SK-N-SH (cell line): ENCODE results near the gene PROSER2. TPM values are rescaled to one million over a fixed set of nuclear protein-coding genes. Genes with fewer than 3 reads are reported as not detected.

Experiments used
- CTCF ChIA-PET: fragments of 300-600, 350-600 bp; formaldehyde crosslinking; extraction: SDS; loops from one replicate; lab custom pipeline; 2021; lab: Yijun Ruan, JAX
- POLR2A ChIA-PET: fragments of 350-600 bp; sonication (Branson Sonifier 250); formaldehyde crosslinking; extraction: SDS; loops from one replicate; lab custom pipeline; 2020; ENCODE audit warnings: antibody characterized with exemption, inconsistent platforms; lab: Yijun Ruan, JAX
- DNase-seq: peaks from one replicate; pipeline ENCODE4 v3.0.0; 2012
- H2AFZ ChIP-seq: fragments of 200-600 bp; sonication (generic); 2 replicates; pipeline ENCODE4 v1.8.1; 2016; ENCODE audit warnings: antibody characterized with exemption, mild to moderate bottlenecking, low read depth
- H3F3A ChIP-seq: fragments of 200-600 bp; sonication (generic); replicated peaks from 2 replicates; pipeline ENCODE3; 2016; ENCODE audit warnings: antibody characterized with exemption, mild to moderate bottlenecking; ENCODE audit not compliant: insufficient read depth
- H3K27ac ChIP-seq, 2 experiments: fragments of 200-500 bp in 1 of 2; fragments of 200-600 bp in 1 of 2; sonication (Bioruptor generic) in 1 of 2; sonication (generic), shearing (Covaris generic) in 1 of 2; 2 replicates each; pipeline versions ENCODE4 v1.5.1 to v1.6.1; 2014 to 2016; ENCODE audit warnings: low read depth in 2 of 2, inconsistent platforms in 1 of 2, low read length in 1 of 2, mild to moderate bottlenecking in 1 of 2, mixed read lengths in 1 of 2
- H3K27me3 ChIP-seq: fragments of 200-600 bp; sonication (generic), shearing (Covaris generic); 2 replicates; pipeline ENCODE4 v1.6.1; 2016; ENCODE audit warnings: mixed run types; ENCODE audit not compliant: insufficient read depth
- H3K36me3 ChIP-seq, 2 experiments: fragments of 200-500 bp in 1 of 2; fragments of 200-600 bp in 1 of 2; sonication (Bioruptor generic) in 1 of 2; sonication (generic) in 1 of 2; replicated peaks in 1 of 2; 2 replicates each; pipeline versions ENCODE3 to v1.5.1; 2014 to 2016; ENCODE audit warnings: low read length in 1 of 2, mild to moderate bottlenecking in 1 of 2; ENCODE audit not compliant: insufficient read depth in 2 of 2, control insufficient read depth in 1 of 2
- H3K4me1 ChIP-seq, 2 experiments: fragments of 200-500 bp in 1 of 2; fragments of 200-600 bp in 1 of 2; sonication (Bioruptor generic) in 1 of 2; sonication (generic), shearing (Covaris generic) in 1 of 2; 2 replicates each; pipeline versions ENCODE4 v1.5.1 to v1.6.1; 2014 to 2016; ENCODE audit warnings: low read depth in 1 of 2, low read length in 1 of 2, mixed run types in 1 of 2; ENCODE audit not compliant: insufficient read depth in 2 of 2, control insufficient read depth in 1 of 2
- H3K4me2 ChIP-seq: fragments of 200-600 bp; sonication (generic), shearing (Covaris generic); 2 replicates; pipeline ENCODE4 v1.6.1; 2017; ENCODE audit warnings: mixed run types
- H3K4me3 ChIP-seq, 2 experiments: fragments of 200-500 bp in 1 of 2; fragments of 200-600 bp in 1 of 2; sonication (Bioruptor generic) in 1 of 2; sonication (generic), shearing (Covaris generic) in 1 of 2; 2 replicates each; pipeline versions ENCODE4 v1.5.1 to v1.8.1; 2014 to 2016; ENCODE audit warnings: low read depth in 2 of 2, inconsistent platforms in 1 of 2, low read length in 1 of 2, mild to moderate bottlenecking in 1 of 2, mixed read lengths in 1 of 2, moderate library complexity in 1 of 2
- H3K79me2 ChIP-seq: fragments of 200-600 bp; sonication (generic); 2 replicates; pipeline ENCODE4 v1.8.1; 2017; ENCODE audit warnings: mild to moderate bottlenecking; ENCODE audit not compliant: insufficient read depth
- H3K9ac ChIP-seq: fragments of 200-600 bp; sonication (generic); 2 replicates; pipeline ENCODE4 v1.6.1; 2017; ENCODE audit warnings: mixed run types
- H3K9me2 ChIP-seq: fragments of 200-600 bp; sonication (generic); 2 replicates; pipeline ENCODE4 v1.6.1; 2017; ENCODE audit warnings: mixed run types
- H3K9me3 ChIP-seq: fragments of 200-600 bp; sonication (generic); 2 replicates; pipeline ENCODE4 v1.6.1; 2017; ENCODE audit warnings: mixed run types, mild to moderate bottlenecking, moderate library complexity
- H4K20me1 ChIP-seq: fragments of 200-600 bp; sonication (generic); 2 replicates; pipeline ENCODE4 v1.6.1; 2017; ENCODE audit warnings: mild to moderate bottlenecking, mixed run types; ENCODE audit not compliant: insufficient read depth
- CHD2 ChIP-seq: fragments of 150-350 bp; IDR thresholded peaks from 2 replicates; pipeline ENCODE4 v1.6.1; 2018; ENCODE audit warnings: low read length; ENCODE audit not compliant: partially characterized antibody
- EZH2phosphoT487 ChIP-seq: fragments of 200-600 bp; sonication (generic); IDR thresholded peaks from 2 replicates; pipeline ENCODE4 v1.6.1; 2017; ENCODE audit warnings: low read depth, mixed run types, mild to moderate bottlenecking, antibody characterized with exemption, moderate library complexity, borderline replicate concordance
- FOSL2 ChIP-seq: IDR thresholded peaks from 2 replicates; pipeline ENCODE4 v1.4.0; 2012; ENCODE audit warnings: low read depth, mild to moderate bottlenecking, moderate library complexity, borderline replicate concordance
- FOXJ3 ChIP-seq: sonication (generic); formaldehyde crosslinking; IDR thresholded peaks from 2 replicates; pipeline ENCODE4 v1.5.1; 2020; ENCODE audit warnings: mild to moderate bottlenecking, missing genetic modification reagents
- FOXM1 ChIP-seq: IDR thresholded peaks from 2 replicates; pipeline ENCODE4 v1.4.0; 2012; ENCODE audit warnings: low read depth, mild to moderate bottlenecking
- JUND ChIP-seq: IDR thresholded peaks from 2 replicates; pipeline ENCODE4 v1.4.0; 2012
- MXI1 ChIP-seq: IDR thresholded peaks from 2 replicates; pipeline ENCODE4 v1.6.1; 2012; ENCODE audit warnings: mild to moderate bottlenecking, low read depth, low read length, improper control_type of control experiment
- NRF1 ChIP-seq: IDR thresholded peaks from 2 replicates; pipeline ENCODE4 v1.6.1; 2012; ENCODE audit warnings: low read depth, mild to moderate bottlenecking, low read length
- POLR2AphosphoS5 ChIP-seq: IDR thresholded peaks from 2 replicates; pipeline ENCODE4 v1.6.1; 2012; ENCODE audit warnings: low read depth, low read length
- RAD21 ChIP-seq: IDR thresholded peaks from 2 replicates; pipeline ENCODE4 v1.6.1; 2012; ENCODE audit warnings: mild to moderate bottlenecking, low read length
- SIN3A ChIP-seq: IDR thresholded peaks from 2 replicates; pipeline ENCODE4 v1.6.1; 2012; ENCODE audit warnings: low read depth, mild to moderate bottlenecking, low read length, moderate library complexity, borderline replicate concordance
- YY1 ChIP-seq: IDR thresholded peaks from 2 replicates; pipeline ENCODE4 v1.4.0; 2012; ENCODE audit warnings: low read depth, mild to moderate bottlenecking
- WGBS: methylation state at CpG from one replicate; pipeline ENCODE4 v1.1.6; 2017; ENCODE audit warnings: low lambda C conversion rate; 5-methylcytosine and 5-hydroxymethylcytosine counted together
- polyA plus RNA-seq, 3 experiments: library from polyadenylated mRNA; depleted of rRNA; stranded (reverse); fragments of >200 nt; gene quantifications; 2 replicates each; pipeline ENCODE4 v1.2.3, GENCODE V29; 2012
- TF ChIP-seq, protein P1 (sequence below): IDR thresholded peaks from 2 replicates; pipeline ENCODE4 v1.6.1; 2012; ENCODE audit warnings: mild to moderate bottlenecking, low read depth, low read length, moderate library complexity
- TF ChIP-seq, protein P2 (sequence below): IDR thresholded peaks from 2 replicates; pipeline ENCODE4 v1.4.0; 2012; ENCODE audit warnings: low read depth, borderline replicate concordance
- TF ChIP-seq, protein P3 (sequence below): fragments of 200-600 bp; sonication (generic); IDR thresholded peaks from 2 replicates; pipeline ENCODE4 v1.6.1; 2017; ENCODE audit warnings: antibody characterized with exemption, mild to moderate bottlenecking, moderate library complexity

PROSER2 gene
- polyA plus RNA-seq, 1 of the 3 experiments (the other 2 are of a cell fraction), result 0.95 TPM

DNA sequence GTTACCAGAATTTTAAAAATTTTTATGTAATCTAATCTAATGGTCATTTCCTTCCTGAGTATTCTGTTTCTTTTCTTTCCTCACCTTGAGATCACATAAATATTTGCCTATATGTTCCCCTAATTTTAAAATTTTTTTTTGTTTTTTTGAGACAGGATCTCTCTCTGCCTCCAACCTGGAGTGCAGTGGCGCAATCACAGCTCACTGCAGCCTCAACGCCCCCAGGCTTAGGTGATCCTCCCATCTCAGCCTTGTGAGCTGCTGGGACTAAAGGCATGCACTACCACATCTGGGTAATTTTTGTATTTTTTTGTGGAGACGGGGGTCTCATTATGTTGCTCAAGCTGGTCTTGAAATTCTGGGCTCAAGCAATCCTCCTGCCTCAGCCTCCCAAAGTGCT, 4.1 kb upstream of the PROSER2 start:
- Histone ChIP-seq H4K20me1 (no peaks in the 10 kb centered on the region), H3K36me3 (no peaks in the 10 kb centered on the region), H3K4me2 (no peak overlapping the region; the same call in 1 of the 2 replicates), H3K9me3 (no peaks in the 10 kb centered on the region), H3K27ac (no peak overlapping the region), H3F3A (peaks cover 10% of the 10 kb centered on the region), H2AFZ (peak overlapping the region; percentile 94; the same call in 1 of the 2 replicates), H3K79me2 (no peaks in the 10 kb centered on the region), H3K9ac (no peak overlapping the region)
- no peak for DNase-seq
- POLR2A ChIA-PET, result no interaction called here
- TF ChIP-seq, protein P1, sequence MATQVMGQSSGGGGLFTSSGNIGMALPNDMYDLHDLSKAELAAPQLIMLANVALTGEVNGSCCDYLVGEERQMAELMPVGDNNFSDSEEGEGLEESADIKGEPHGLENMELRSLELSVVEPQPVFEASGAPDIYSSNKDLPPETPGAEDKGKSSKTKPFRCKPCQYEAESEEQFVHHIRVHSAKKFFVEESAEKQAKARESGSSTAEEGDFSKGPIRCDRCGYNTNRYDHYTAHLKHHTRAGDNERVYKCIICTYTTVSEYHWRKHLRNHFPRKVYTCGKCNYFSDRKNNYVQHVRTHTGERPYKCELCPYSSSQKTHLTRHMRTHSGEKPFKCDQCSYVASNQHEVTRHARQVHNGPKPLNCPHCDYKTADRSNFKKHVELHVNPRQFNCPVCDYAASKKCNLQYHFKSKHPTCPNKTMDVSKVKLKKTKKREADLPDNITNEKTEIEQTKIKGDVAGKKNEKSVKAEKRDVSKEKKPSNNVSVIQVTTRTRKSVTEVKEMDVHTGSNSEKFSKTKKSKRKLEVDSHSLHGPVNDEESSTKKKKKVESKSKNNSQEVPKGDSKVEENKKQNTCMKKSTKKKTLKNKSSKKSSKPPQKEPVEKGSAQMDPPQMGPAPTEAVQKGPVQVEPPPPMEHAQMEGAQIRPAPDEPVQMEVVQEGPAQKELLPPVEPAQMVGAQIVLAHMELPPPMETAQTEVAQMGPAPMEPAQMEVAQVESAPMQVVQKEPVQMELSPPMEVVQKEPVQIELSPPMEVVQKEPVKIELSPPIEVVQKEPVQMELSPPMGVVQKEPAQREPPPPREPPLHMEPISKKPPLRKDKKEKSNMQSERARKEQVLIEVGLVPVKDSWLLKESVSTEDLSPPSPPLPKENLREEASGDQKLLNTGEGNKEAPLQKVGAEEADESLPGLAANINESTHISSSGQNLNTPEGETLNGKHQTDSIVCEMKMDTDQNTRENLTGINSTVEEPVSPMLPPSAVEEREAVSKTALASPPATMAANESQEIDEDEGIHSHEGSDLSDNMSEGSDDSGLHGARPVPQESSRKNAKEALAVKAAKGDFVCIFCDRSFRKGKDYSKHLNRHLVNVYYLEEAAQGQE, result no peak
- TF ChIP-seq FOSL2 (no peak), FOXJ3 (CRISPR knock-in tag) (no peak), JUND (no peak), YY1 (no peak), CHD2 (no peak), SIN3A (no peak), FOXM1 (no peak), POLR2AphosphoS5 (no peak), RAD21 (no peak), EZH2phosphoT487 (no peak), NRF1 (no peak), MXI1 (no peak)
- TF ChIP-seq, protein P2, sequence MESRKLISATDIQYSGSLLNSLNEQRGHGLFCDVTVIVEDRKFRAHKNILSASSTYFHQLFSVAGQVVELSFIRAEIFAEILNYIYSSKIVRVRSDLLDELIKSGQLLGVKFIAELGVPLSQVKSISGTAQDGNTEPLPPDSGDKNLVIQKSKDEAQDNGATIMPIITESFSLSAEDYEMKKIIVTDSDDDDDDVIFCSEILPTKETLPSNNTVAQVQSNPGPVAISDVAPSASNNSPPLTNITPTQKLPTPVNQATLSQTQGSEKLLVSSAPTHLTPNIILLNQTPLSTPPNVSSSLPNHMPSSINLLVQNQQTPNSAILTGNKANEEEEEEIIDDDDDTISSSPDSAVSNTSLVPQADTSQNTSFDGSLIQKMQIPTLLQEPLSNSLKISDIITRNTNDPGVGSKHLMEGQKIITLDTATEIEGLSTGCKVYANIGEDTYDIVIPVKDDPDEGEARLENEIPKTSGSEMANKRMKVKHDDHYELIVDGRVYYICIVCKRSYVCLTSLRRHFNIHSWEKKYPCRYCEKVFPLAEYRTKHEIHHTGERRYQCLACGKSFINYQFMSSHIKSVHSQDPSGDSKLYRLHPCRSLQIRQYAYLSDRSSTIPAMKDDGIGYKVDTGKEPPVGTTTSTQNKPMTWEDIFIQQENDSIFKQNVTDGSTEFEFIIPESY, result no peak
- TF ChIP-seq, protein P3, sequence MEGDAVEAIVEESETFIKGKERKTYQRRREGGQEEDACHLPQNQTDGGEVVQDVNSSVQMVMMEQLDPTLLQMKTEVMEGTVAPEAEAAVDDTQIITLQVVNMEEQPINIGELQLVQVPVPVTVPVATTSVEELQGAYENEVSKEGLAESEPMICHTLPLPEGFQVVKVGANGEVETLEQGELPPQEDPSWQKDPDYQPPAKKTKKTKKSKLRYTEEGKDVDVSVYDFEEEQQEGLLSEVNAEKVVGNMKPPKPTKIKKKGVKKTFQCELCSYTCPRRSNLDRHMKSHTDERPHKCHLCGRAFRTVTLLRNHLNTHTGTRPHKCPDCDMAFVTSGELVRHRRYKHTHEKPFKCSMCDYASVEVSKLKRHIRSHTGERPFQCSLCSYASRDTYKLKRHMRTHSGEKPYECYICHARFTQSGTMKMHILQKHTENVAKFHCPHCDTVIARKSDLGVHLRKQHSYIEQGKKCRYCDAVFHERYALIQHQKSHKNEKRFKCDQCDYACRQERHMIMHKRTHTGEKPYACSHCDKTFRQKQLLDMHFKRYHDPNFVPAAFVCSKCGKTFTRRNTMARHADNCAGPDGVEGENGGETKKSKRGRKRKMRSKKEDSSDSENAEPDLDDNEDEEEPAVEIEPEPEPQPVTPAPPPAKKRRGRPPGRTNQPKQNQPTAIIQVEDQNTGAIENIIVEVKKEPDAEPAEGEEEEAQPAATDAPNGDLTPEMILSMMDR, result no peak
- TF ChIP-seq, all 33 proteins: peak for 0
- CTCF ChIA-PET, result interaction anchor here (0.6 to 2.9 kb wide), 20 partner anchors 10 to 346 kb away, joined by 3 to 39 read pairs (median 6); no protein-coding TSS in a partner anchor
- peaks cover 0 to 7% of the 10 kb centered on the region in 2 experiments; a peak in 1 of 4 replicates for H3K4me1 ChIP-seq
- H3K27me3 ChIP-seq, result peaks cover 11% of the 10 kb centered on the region; the same call in 1 of the 2 replicates
- 49% methylated on average over 3 of the region's 3 CpGs for WGBS
- H3K9me2 ChIP-seq, result no peaks in the 10 kb centered on the region
- no peak overlapping the region for H3K4me3 ChIP-seq
